AG04449 (cell line): ENCODE data around the gene KRT82.

ENCODE experiments used
- CTCF ChIA-PET: fragments of 350-600 bp; formaldehyde crosslinking; extraction: SDS; loops from one replicate; lab custom pipeline; 2021; ENCODE audit warnings: antibody characterized with exemption; lab: Yijun Ruan, JAX
- POLR2A ChIA-PET: fragments of 400-600, 350-600 bp; formaldehyde crosslinking; extraction: SDS; loops from one replicate; lab custom pipeline; 2020; ENCODE audit warnings: antibody characterized with exemption, inconsistent platforms; lab: Yijun Ruan, JAX
- DNase-seq: peaks from one replicate; pipeline ENCODE4 v3.0.0-alpha.2; 2010; ENCODE audit warnings: low read depth, low spot score
- H3K4me3 ChIP-seq: 2 replicates; pipeline ENCODE4 v1.5.1; 2011; ENCODE audit warnings: low read depth, mild to moderate bottlenecking, control low read depth, low read length
- CTCF ChIP-seq: IDR thresholded peaks from one replicate; pipeline ENCODE4 v1.5.1; 2011; ENCODE audit warnings: mild to moderate bottlenecking, moderate library complexity, low read length, control low read depth, inconsistent platforms; ENCODE audit not compliant: insufficient read depth; ENCODE audit errors: missing control alignments

Gene KRT82

GRCh38 chr12:52361553-52361952 is 44.6 kb downstream of the KRT82 start:
- ChIA-PET POLR2A (no interaction called here), CTCF (interaction anchor here (0.7 to 4.8 kb wide), 12 partner anchors 9 to 620 kb away, joined by 3 to 60 read pairs (median 4); no protein-coding TSS in a partner anchor)
- H3K4me3 ChIP-seq: no peak overlapping the region
- TF ChIP-seq CTCF: no peak
- DNase-seq: no peak

- DNase-seq: no peak
- POLR2A ChIA-PET: no interaction called here
- TF ChIP-seq CTCF: no peak
- CTCF ChIA-PET: interaction anchor here (0.8 to 4.8 kb wide), 10 partner anchors 11 to 524 kb away, joined by 3 to 60 read pairs (median 4); no protein-coding TSS in a partner anchor
- no peak overlapping the region for H3K4me3 ChIP-seq
Observed at GRCh38 chr12:52360663-52361271, 45.4 kb downstream of the KRT82 start.

- no peak for TF ChIP-seq CTCF
- ChIA-PET CTCF (interaction anchor here (0.9 to 4.8 kb wide), 7 partner anchors 11 to 525 kb away, joined by 3 to 60 read pairs (median 4); no protein-coding TSS in a partner anchor), POLR2A (no interaction called here)
- DNase-seq: no peak
- no peak overlapping the region for H3K4me3 ChIP-seq
Observed at GRCh38 chr12:52360106-52360662, 46.0 kb downstream of the KRT82 start.

- ChIA-PET CTCF (interaction anchor here (1.1 to 4.8 kb wide), 2 partner anchors 12 to 203 kb away, joined by 3 to 60 read pairs; no protein-coding TSS in a partner anchor), POLR2A (no interaction called here)
- DNase-seq: no peak
- H3K4me3 ChIP-seq: no peak overlapping the region
- no peak for TF ChIP-seq CTCF
Observed at GRCh38 chr12:52359621-52360061, 46.5 kb downstream of the KRT82 start.

GRCh38 chr12:52358575-52359350 is 47.4 kb downstream of the KRT82 start:
- ChIA-PET CTCF (interaction anchor here (0.7 to 4.8 kb wide), 5 partner anchors 13 to 526 kb away, joined by 3 to 60 read pairs (median 4); no protein-coding TSS in a partner anchor), POLR2A (no interaction called here)
- TF ChIP-seq CTCF: no peak
- DNase-seq: no peak
- H3K4me3 ChIP-seq: no peak overlapping the region
